Thyroid gland (tissue), 4 donors: ENCODE measurements around the gene CAVIN2. TPM values are rescaled to one million over a fixed set of nuclear protein-coding genes. Genes with fewer than 3 reads are reported as not detected.

Experiments used
- DNase-seq, 2 donors: peaks; one replicate each; pipeline ENCODE4 v3.0.0-alpha.2; 2019
- H3K27ac ChIP-seq, 3 donors: fragments of 200-600 bp; sonication (generic); 1 replicate in 2 of 3; 2 replicates in 1 of 3; pipeline ENCODE4 v1.5.1; 2016 to 2019; ENCODE audit warnings: mild to moderate bottlenecking in 1 of 3, moderate library complexity in 1 of 3
- H3K27me3 ChIP-seq: fragments of 200-600 bp; sonication (generic); one replicate; pipeline ENCODE4 v1.5.1; 2019
- H3K36me3 ChIP-seq, 2 donors: fragments of 200-600 bp; sonication (generic); one replicate each; pipeline ENCODE4 v1.5.1; 2016 to 2019
- H3K4me1 ChIP-seq, 2 donors: fragments of 200-600 bp; sonication (generic); one replicate each; pipeline ENCODE4 v1.5.1; 2017 to 2019
- H3K4me3 ChIP-seq, 3 donors: fragments of 200-600 bp; sonication (generic); replicated peaks in 1 of 3; 1 replicate in 2 of 3; 2 replicates in 1 of 3; pipeline ENCODE4 v1.5.1; 2016; ENCODE audit warnings: mild to moderate bottlenecking in 1 of 3
- H3K9me3 ChIP-seq: fragments of 200-600 bp; sonication (generic); one replicate; pipeline ENCODE4 v1.5.1; 2017
- POLR2A ChIP-seq, 2 donors: fragments of 450-650 bp; IDR thresholded peaks; one replicate each; pipeline ENCODE4 v1.6.1; 2017; ENCODE audit warnings: antibody characterized with exemption in 2 of 2, mild to moderate bottlenecking in 2 of 2, moderate library complexity in 1 of 2
- WGBS, 2 donors: methylation state at CpG; one replicate each; pipeline ENCODE4 v1.1.5; 2017; 5-methylcytosine and 5-hydroxymethylcytosine counted together
- intact Hi-C: fragments of 100-400 bp; cut with DNase I; formaldehyde crosslinking; loops from one replicate; pipeline ENCODE4 v1.15.1; 2023
- total RNA-seq, 4 donors: library from RNA; depleted of rRNA; stranded (reverse); fragments of >200 nt; gene quantifications; one replicate each; pipeline ENCODE4 v1.2.3, GENCODE V29; 2016
- TF ChIP-seq, protein P1 (sequence below), 6 experiments: fragments of 200-600 bp in 3 of 6; fragments of 450-650 bp in 3 of 6; sonication (generic) in 3 of 6; IDR thresholded peaks; one replicate each; pipeline ENCODE4 v1.5.1; 2016 to 2019; ENCODE audit warnings: antibody characterized with exemption in 6 of 6, mild to moderate bottlenecking in 2 of 6, inconsistent platforms in 1 of 6, moderate library complexity in 1 of 6

CAVIN2 gene
- total RNA-seq, 4 donors from 2014 or later = 86.2 to 149 (median 132) TPM

DNA sequence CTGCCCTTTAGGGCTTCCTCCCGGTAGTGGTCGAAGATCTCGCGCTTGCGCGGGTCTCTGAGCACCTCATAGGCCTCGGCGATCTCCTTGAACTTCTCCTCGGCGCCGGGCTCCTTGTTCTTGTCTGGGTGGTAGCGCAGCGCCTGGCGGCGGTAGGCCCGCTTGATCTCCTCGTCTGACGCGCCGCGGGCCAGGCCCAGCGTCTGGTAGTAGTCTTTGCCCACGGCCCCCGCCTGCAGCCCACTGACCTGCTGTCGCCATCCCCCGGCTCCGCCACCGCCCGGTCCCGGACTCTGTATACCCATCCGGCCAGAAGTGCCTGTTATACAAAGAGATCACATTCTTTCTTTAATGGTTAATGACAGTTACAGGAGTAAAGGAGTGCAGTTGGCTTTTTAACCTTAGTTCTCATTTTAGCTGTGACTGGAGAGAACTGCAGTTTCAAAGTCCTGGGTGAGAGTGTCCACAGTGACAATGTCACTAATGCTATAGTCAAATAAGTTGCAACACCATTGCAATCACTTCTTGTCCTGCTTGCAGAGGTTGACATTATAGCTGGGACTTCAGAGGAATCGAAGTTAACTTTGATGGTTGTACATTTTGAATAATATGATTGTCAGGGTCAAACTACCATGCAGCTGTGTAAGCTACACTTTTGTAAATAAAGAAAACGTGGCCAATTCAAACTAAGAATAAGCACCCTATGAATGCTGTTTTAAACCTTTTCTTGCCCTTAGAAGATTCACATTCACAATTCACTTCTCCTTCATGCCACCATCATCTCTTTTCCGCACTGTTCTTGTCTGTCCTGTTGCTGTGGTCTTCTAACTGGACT is 35.3 kb upstream of the CAVIN2 start:
- H3K4me3 ChIP-seq = no peak overlapping the region
- intact Hi-C loops = no loop called here
- no peaks in the 10 kb centered on the region for H3K4me1 ChIP-seq
- no peaks in the 10 kb centered on the region for H3K9me3 ChIP-seq
- 96 to 97% methylated on average over 34 of the region's 34 CpGs for WGBS, 2 donors
- H3K36me3 ChIP-seq = no peaks in the 10 kb centered on the region
- no peak for TF ChIP-seq POLR2A (IDR thresholded peaks at IDR 0.05)
- TF ChIP-seq, protein P1, sequence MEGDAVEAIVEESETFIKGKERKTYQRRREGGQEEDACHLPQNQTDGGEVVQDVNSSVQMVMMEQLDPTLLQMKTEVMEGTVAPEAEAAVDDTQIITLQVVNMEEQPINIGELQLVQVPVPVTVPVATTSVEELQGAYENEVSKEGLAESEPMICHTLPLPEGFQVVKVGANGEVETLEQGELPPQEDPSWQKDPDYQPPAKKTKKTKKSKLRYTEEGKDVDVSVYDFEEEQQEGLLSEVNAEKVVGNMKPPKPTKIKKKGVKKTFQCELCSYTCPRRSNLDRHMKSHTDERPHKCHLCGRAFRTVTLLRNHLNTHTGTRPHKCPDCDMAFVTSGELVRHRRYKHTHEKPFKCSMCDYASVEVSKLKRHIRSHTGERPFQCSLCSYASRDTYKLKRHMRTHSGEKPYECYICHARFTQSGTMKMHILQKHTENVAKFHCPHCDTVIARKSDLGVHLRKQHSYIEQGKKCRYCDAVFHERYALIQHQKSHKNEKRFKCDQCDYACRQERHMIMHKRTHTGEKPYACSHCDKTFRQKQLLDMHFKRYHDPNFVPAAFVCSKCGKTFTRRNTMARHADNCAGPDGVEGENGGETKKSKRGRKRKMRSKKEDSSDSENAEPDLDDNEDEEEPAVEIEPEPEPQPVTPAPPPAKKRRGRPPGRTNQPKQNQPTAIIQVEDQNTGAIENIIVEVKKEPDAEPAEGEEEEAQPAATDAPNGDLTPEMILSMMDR (IDR thresholded peaks at IDR 0.05) = no peak
- no peaks in the 10 kb centered on the region for H3K27me3 ChIP-seq
- DNase-seq = no peak
- H3K27ac ChIP-seq = no peak overlapping the region

DNA sequence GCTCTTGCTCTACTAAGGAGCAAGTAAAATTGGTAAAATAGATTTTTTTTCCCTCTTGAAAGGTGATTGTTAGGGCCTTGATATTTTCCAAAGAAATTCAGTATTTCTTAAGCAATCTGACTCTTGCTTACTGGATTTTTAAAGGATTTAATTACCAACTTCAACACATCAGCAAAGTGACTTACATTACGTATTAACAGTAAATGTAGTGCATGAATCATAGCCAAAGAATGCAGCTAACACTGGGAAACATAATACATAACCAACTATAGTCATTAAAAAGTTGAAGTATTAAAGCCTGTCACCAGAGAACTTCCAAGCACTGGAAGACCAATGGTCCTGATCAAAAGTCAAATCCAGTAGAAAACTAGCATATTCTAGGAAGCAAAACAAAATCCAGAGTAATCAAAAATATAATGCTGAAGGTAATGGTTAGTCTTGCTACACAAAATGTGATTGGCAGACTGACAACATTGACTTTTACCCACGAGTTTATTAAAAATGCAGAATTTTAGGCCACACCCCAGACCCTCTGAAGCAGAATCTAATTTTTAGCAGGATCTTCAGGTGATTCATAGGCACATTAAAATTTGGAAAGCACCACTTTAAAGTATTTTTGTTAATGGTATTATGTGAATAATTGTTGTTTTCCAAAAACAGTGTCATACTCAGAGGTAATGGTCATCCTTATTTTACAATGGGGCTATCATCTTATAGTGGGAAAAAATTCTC is 31.8 kb upstream of the CAVIN2 start:
- TF ChIP-seq, protein P1 (IDR thresholded peaks at IDR 0.05) = no peak
- TF ChIP-seq POLR2A (IDR thresholded peaks at IDR 0.05) = no peak
- Histone ChIP-seq H3K36me3 (no peaks in the 10 kb centered on the region), H3K4me3 (no peak overlapping the region), H3K4me1 (no peaks in the 10 kb centered on the region), H3K27ac (no peak overlapping the region), H3K27me3 (no peaks in the 10 kb centered on the region), H3K9me3 (no peaks in the 10 kb centered on the region)
- no peak for DNase-seq
- WGBS, 2 donors = 76 to 88% methylated on average over 2 of the region's 2 CpGs
- intact Hi-C loops = no loop called here

DNA sequence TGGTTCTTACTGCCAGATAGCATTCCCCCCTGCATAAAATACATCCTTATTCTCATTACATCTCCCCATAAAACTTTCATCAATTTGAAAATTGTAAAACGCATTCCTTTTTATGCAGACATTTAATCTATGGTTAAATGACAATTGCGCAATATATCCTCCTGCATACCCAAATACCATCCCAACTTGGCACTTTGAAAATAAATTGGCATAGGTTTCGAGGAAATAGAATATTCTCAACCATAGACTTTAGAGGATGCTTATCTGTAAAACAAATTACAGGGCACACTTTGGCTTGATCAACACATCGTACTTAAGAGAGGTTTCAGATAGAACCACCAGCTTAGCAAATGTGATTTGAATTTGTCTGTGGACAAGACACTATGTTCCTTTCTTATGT is 31.0 kb upstream of the CAVIN2 start:
- 95 to 96% methylated on average over 4 of the region's 4 CpGs for WGBS, 2 donors
- Histone ChIP-seq H3K4me3 (no peak overlapping the region), H3K4me1 (no peaks in the 10 kb centered on the region), H3K27me3 (no peaks in the 10 kb centered on the region), H3K36me3 (no peaks in the 10 kb centered on the region), H3K9me3 (no peaks in the 10 kb centered on the region), H3K27ac (no peak overlapping the region)
- DNase-seq = no peak
- no peak for TF ChIP-seq POLR2A (IDR thresholded peaks at IDR 0.05)
- TF ChIP-seq, protein P1 (IDR thresholded peaks at IDR 0.05) = no peak
- intact Hi-C loops = no loop called here

DNA sequence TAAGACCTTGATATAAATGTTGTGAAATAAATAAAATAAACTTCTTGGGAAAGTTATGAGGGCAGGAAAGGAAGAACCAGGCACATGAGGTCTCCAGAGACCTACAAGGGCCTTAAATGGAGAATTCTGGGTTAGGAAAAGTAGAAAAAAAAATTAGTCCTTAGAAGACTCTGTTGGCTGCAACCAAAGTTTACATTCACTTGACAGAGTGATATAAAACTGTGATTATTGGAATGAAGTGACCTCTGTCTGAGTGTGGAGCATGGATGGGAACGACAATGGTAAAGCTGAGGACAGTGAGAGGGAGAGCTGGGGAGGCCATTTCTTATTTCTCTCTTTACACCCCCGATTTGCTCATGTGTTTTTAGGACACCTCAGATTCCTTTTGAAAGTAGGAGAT is 29.0 kb upstream of the CAVIN2 start:
- H3K27ac ChIP-seq = no peak overlapping the region
- WGBS, 2 donors = 90 to 93% methylated on average over 2 of the region's 2 CpGs
- intact Hi-C loops = no loop called here

More for the DNA sequence above, 29.0 kb upstream of the CAVIN2 start:
- DNase-seq = no peak
- H3K9me3 ChIP-seq = no peaks in the 10 kb centered on the region
- H3K4me1 ChIP-seq = no peaks in the 10 kb centered on the region
- H3K4me3 ChIP-seq = no peak overlapping the region
- no peak for TF ChIP-seq POLR2A (IDR thresholded peaks at IDR 0.05)
- TF ChIP-seq, protein P1 (IDR thresholded peaks at IDR 0.05) = no peak
- H3K27me3 ChIP-seq = no peaks in the 10 kb centered on the region
- no peaks in the 10 kb centered on the region for H3K36me3 ChIP-seq
